Measurements from ENCODE around the gene STAMBPL1.

Gene STAMBPL1

DNA sequence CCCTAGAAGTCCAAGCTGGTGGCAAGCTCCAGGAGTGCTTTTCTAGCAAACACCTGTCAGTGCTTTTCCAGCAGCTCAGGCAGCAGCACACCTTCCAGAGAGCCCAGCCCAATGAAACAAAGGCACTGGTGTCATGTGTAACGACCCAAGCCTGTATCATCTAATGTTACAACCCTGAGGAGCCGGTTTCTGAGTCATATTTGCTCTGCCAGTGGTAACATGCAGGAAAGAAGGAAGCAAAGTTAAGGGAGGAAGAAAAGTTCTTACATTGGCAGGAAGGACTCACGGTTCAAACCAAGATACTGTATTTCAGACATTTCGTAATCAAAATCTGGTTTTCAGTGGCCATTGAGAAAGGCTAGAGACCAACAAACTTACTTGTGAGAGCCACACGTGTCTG lies 28.3 kb upstream of the STAMBPL1 start, which contains the start of gene ANKRD22:
Gene ANKRD22 (minus strand): TSS at position 139 of the 400 bp plus-strand sequence. CDS start 237 bp downstream, outside the sequence.
- H3K9me3 ChIP-seq (ENCODE audit: control insufficient read depth, insufficient read depth, low read length): no peaks in the 10 kb centered on the region
- H3F3A ChIP-seq (ENCODE audit: control insufficient read depth, insufficient read depth): no peaks in the 10 kb centered on the region
- H3K4me1 ChIP-seq (ENCODE audit: control insufficient read depth, low read length): no peaks in the 10 kb centered on the region
- H4K20me1 ChIP-seq (ENCODE audit: control insufficient read depth, insufficient read depth, low read depth, low read length): no peaks in the 10 kb centered on the region
- H3K79me2 ChIP-seq (ENCODE audit: control insufficient read depth, low read length): no peaks in the 10 kb centered on the region
- H3K27me3 ChIP-seq (ENCODE audit: control insufficient read depth, low read length): no peaks in the 10 kb centered on the region
- TF ChIP-seq CTCF (IDR thresholded peaks at IDR 0.05; ENCODE audit: low read depth, low read length, poor library complexity, severe bottlenecking): no peak
- TF ChIP-seq EZH2phosphoT487 (IDR thresholded peaks at IDR 0.05; ENCODE audit: borderline replicate concordance, low read length): no peak
- no peak within 1 kb of the TSS for H3K4me3 ChIP-seq (ENCODE audit: low read length)
- H3K27ac ChIP-seq (ENCODE audit: low read depth, low read length): no peak within 1 kb of the TSS
- no peak within 1 kb of the TSS for H3K4me2 ChIP-seq (ENCODE audit: low read length)
- H3K9me2 ChIP-seq (replicated peaks; ENCODE audit: control insufficient read depth, low read length): no peaks in the 10 kb centered on the region; the same call in 1 of the 2 replicates
- no peaks in the 10 kb centered on the region for H3K36me3 ChIP-seq (ENCODE audit: control insufficient read depth, low read length)

GRCh38 chr10:88852327-88852726 lies 27.7 kb upstream of the STAMBPL1 start:
- no peaks in the 10 kb centered on the region for H3K79me2 ChIP-seq (ENCODE audit: control insufficient read depth, low read length)
- H3F3A ChIP-seq (ENCODE audit: control insufficient read depth, insufficient read depth): no peaks in the 10 kb centered on the region
- H3K9me3 ChIP-seq (ENCODE audit: control insufficient read depth, insufficient read depth, low read length): no peaks in the 10 kb centered on the region
- TF ChIP-seq CTCF (IDR thresholded peaks at IDR 0.05; ENCODE audit: low read depth, low read length, poor library complexity, severe bottlenecking): no peak
- no peak for TF ChIP-seq EZH2phosphoT487 (IDR thresholded peaks at IDR 0.05; ENCODE audit: borderline replicate concordance, low read length)
- no peak overlapping the region for H3K4me3 ChIP-seq (ENCODE audit: low read length)
- H3K27ac ChIP-seq (ENCODE audit: low read depth, low read length): no peak overlapping the region
- no peak overlapping the region for H3K4me2 ChIP-seq (ENCODE audit: low read length)
- no peaks in the 10 kb centered on the region for H3K4me1 ChIP-seq (ENCODE audit: control insufficient read depth, low read length)
- H3K9me2 ChIP-seq (replicated peaks; ENCODE audit: control insufficient read depth, low read length): no peaks in the 10 kb centered on the region; the same call in 1 of the 2 replicates
- no peaks in the 10 kb centered on the region for H3K27me3 ChIP-seq (ENCODE audit: control insufficient read depth, low read length)
- no peaks in the 10 kb centered on the region for H3K36me3 ChIP-seq (ENCODE audit: control insufficient read depth, low read length)
- H4K20me1 ChIP-seq (ENCODE audit: control insufficient read depth, insufficient read depth, low read depth, low read length): no peaks in the 10 kb centered on the region

DNA sequence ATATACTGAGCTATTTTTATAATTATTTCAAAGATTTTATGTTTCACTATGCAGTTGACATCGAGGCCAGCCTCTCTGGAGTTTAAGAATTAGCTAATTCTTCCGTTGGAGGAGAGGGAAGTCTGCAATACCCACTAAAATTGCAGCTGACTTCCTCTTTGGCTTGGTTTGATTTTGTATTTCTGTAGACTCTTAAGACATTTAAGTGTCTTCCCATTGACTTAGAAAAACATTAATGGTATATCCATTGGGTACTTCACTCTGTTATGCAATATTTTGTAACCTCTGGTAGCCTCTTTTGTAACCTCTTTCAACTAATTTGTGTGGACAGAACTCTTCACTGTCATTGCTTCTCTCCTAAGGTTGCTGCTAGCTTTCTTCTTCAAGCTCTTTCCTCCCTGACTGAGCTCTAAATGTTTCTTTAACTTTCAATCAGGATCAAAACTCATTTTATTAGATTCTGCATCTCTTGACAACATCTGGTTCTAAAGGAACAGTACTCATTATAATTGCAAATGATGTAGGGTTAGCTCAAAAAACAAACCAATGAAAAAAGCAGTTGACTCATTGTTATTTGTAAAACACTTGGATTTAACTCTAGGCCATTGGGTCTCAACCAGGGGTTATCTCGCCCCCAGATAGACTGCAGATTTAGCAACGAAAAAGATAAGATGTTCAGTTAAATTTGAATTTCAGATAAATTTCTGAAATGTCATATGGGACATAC lies 26.7 kb upstream of the STAMBPL1 start:
- Histone ChIP-seq H3K27ac (ENCODE audit: low read depth, low read length) (no peak overlapping the region), H3K4me2 (ENCODE audit: low read length) (no peak overlapping the region), H3K36me3 (ENCODE audit: control insufficient read depth, low read length) (no peaks in the 10 kb centered on the region), H3F3A (ENCODE audit: control insufficient read depth, insufficient read depth) (no peaks in the 10 kb centered on the region), H3K9me3 (ENCODE audit: control insufficient read depth, insufficient read depth, low read length) (no peaks in the 10 kb centered on the region), H3K9me2 (replicated peaks; ENCODE audit: control insufficient read depth, low read length) (no peaks in the 10 kb centered on the region; the same call in 1 of the 2 replicates), H4K20me1 (ENCODE audit: control insufficient read depth, insufficient read depth, low read depth, low read length) (no peaks in the 10 kb centered on the region), H3K4me1 (ENCODE audit: control insufficient read depth, low read length) (no peaks in the 10 kb centered on the region), H3K4me3 (ENCODE audit: low read length) (no peak overlapping the region), H3K79me2 (ENCODE audit: control insufficient read depth, low read length) (no peaks in the 10 kb centered on the region), H3K27me3 (ENCODE audit: control insufficient read depth, low read length) (no peaks in the 10 kb centered on the region)
- no peak for TF ChIP-seq EZH2phosphoT487 (IDR thresholded peaks at IDR 0.05; ENCODE audit: borderline replicate concordance, low read length)
- no peak for TF ChIP-seq CTCF (IDR thresholded peaks at IDR 0.05; ENCODE audit: low read depth, low read length, poor library complexity, severe bottlenecking)
